H4 (cell line): ENCODE data around the gene OSR1. TPM values are rescaled to one million over a fixed set of nuclear protein-coding genes. Genes with fewer than 3 reads are reported as not detected.
"Not testable (repeated sequence)": the region's sequence is repeated elsewhere in the genome, so short reads cannot be mapped to it uniquely, and the experiment has no call there.

ENCODE experiments used
- DNase-seq: peaks from one replicate; pipeline ENCODE4 v3.0.0-alpha.2; 2015; ENCODE audit warnings: low spot score
- total RNA-seq: library from RNA; depleted of rRNA; stranded (reverse); fragments of >200 nt; shearing (Covaris generic); gene quantifications from 2 replicates; pipeline ENCODE4 v1.2.3, GENCODE V29; 2014; rRNA removed

OSR1 gene
- 1.3 TPM in 2 replicates for total RNA-seq

DNA sequence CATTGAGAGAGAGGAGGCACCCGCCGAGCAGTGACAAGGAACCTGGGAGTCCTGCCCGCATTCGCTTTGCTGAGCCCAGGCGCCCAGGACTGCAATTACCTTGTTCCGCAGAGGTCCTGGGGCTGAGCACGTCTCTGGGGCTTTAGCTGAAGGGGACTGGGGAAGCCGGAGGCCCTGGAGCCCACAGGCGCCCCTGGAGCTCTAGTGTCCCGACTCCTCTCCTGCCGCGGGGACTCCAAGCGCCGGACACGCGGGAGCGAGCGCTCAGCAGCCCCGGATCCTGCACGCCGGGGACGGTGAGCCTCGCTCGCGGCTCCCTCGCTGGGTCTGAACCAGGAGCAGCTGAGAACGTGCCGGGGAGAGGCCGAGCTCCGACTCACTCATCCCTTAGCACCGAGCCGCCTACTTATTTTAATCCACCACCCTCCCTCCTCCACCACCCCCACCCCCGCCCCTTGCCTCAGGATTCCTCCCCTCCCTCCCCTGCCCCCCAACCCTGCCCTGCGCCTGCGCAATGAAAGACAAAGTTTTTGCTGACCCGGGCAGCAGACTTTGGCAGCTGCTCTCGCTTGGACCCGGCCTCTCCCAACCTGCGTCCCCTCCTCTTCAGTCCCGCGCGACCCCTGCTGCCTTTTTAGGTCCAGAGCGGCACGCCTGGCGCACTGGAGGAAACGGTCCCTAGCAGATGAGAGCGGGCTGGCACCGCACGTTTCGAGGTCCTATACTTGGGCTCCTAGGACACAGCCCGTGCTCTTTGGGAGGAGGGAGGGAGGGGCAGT is at the start of gene OSR1:
TSS of gene OSR1 (minus strand) at position 382 of the 779 bp plus-strand sequence. CDS start 4,818 bp downstream, outside the sequence.
- DNase-seq, result no peak

DNA sequence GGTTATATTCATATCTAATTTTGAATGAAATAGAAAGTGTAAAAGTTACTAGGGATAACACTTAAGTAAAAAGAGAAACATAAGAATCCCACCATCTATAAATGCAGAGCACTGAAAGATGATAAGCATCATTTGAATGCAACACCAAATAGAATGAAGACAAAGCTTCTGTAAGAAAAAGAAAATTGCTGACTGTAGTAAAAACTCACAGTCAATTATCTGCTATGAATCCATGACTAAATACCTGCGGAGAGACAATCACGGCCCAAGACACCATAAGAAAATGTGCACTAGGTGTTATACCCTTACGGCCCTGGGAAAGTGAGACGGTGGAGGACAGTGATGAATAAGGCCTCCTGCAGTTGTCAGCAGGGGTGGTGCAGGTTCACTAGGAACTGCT is 45.4 kb upstream of the OSR1 start:
- no peak for DNase-seq

DNA sequence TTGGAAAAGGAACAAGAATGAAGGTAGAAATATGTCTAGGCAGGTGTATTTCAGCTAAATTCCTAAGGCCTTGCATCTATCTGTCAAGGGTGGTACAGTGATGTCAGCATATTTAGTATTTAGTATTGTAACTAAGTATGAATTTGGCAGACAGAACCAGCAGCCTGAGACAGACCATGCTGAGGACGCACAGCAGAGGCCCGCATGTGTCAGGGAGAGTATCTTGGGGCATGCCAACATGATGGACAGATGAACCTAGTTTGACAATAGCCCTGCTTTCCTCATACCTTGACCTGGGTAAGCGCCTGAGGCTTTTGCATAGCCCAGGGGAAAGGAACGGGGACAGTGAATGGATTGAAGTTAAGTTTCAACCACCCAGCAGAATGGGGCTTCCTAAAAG is 33.8 kb upstream of the OSR1 start:
- DNase-seq, result no peak

DNA sequence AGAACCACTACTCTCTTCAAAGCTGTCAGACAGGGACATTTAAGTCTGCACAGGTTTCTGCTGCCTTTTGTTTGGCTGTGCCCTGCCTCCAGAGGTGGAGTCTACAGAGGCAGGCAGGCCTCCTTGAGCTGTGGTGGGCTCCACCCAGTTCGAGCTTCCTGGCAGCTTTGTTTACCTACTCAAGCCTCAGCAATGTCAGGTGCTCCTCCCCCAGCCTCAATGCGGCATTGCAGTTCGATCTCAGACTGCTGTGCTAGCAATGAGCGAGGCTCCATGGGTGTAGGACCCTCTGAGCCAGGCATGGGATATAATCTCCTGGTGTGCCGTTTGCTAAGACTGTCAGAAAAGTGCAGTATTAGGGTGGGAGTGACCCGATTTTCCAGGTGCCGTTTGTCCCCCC is 31.0 kb upstream of the OSR1 start:
- DNase-seq, result not testable (repeated sequence)

DNA sequence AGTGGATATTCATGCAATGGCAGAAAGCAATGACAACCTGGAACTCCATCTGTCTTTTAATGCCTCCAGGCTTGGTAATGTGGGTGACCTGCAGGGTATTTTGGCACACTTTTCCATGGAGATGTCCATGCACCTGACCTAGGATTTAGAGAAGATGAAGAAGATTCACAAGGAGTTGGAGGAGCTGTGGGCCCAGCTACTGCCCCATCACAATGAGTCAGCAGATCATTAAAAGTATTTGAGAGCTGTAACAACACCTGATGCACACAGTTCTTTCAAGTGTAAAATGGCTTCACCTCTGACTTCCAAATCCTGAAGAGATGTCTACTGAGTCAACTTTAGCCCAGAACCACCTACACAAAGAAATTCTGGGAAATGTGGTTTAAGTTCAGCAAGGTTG is 22.1 kb upstream of the OSR1 start:
- no peak for DNase-seq

DNA sequence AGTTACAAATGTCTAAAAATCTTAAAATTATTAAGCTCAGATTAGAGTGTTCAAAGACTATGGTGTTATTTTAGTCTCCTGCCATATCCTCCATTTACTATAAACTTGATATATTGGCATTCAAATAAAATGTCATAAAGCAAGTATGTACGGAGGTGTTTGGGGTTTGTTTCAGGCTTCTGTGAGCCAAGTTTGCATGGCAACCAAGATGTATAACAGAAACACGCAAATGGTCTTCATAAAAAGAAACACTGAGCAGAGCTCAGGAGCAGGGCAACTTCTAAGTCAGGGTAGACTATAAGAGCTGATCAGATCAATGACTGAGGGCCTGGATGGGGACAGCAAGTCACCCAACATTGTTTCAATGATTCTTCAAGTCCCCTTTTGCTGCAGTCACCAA is 20.5 kb upstream of the OSR1 start:
- no peak for DNase-seq

DNA sequence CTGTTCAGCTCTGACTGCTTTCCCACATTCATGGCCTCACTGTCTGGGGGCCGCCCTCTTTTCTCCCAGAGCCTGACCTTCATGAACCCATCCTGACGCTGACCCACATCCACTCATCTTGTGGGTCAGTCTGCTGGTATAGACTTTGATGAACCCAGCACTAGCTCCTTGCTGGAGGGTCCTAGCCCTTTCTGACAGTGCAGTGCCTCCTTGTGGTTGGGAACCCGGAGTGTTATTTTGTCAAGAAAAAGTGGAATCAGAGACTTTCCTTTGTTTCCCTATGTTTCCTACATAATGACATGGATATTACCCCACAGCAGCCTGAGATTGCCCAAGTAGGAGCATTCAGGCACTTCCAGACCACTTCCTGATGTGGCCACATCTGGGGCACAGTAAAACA is 19.3 kb upstream of the OSR1 start:
- DNase-seq, result no peak

DNA sequence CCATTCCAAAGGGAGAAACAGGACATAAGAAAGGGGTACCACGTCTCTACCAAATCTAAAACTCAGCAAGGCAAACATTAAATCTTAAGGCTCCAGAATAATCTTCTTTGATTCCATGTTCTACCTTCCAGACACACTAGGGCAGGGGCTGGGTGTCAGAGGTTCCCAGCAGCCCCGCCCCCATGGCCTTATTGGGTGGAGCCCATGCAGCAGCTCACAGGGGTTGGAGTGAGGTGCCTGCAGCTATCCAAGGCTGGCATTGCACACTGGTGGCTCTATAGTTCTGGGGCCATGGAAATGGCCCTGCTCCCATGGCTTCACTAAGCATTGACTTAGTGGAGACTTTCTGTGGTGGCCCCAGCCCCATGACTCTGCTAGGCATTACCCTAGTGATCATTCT is 14.9 kb upstream of the OSR1 start:
- no peak for DNase-seq

DNA sequence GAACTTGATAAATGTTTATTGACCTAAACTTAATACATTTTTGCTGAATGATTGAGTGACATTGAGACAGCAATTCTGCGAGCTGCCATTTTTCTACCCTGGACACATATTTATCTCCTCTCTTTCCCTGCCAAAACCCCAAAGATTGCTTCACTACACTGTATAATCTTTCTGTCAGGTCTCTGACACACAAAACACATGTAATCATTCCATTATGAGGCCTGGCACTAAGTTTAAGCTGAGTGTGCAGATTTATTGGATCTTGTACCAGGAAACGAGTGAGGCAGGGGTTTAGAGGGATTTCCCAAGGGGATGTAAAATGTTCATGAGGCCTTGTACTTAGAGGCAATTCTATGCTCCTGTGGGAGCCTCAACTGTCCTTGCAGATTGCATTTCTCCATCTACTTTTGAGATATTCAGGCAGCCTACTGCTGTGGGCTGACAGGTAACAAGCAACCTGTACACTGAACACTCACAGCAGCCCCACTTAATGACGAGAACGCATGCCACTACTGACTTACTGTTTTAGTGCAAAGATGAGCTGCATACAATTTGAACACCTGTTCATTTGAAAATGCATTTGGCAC is 13.7 kb upstream of the OSR1 start:
- no peak for DNase-seq

DNA sequence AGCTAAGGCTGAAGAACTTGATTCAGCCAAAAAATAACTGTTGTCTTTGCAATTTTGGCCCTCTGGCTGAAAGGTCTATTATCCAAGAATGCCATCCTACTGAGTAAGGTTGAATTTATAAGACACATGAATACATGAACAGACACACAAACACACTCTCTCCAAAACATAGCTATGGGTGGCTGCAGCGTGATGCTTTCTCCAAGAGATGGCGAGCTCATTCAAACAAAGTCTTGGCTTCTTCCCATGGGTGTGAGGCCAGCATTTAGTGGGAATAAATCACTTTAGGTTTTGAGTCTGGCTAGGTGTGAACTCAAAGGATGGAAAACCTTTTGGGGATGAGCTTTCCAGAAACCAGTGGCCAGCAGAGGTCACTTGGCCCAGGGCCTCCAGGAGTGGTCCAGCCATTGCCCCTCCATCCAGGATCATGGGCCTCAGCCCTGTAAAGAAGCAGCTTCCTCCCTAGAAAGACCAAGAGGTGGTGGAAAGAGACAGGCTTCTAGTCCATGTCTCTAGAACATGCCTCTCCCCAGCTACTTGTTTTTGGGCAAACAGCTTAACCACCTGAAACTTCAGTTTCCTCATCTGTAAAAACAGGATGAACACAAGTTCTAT is 11.0 kb upstream of the OSR1 start:
- DNase-seq, result peak; percentile 24

DNA sequence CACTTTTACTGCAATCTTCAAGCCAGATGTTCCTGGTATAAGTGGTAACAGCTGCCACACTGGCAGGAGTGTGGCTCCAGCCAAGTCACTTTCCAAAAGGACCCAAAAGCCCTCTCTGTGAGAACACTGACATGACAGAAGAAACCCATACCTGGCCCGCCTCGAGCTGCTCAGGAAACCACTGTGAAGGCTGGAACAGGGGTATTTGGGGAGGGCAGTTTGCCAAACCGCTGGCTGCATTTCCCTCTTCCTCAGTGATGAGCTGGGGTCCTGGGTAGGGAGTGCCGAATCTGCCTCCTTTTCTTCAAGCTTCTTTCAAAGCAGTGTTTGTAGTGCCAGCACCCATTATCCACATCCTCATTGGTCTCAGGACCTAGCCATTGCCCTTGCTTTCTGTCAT is 10.3 kb upstream of the OSR1 start:
- DNase-seq, result no peak

DNA sequence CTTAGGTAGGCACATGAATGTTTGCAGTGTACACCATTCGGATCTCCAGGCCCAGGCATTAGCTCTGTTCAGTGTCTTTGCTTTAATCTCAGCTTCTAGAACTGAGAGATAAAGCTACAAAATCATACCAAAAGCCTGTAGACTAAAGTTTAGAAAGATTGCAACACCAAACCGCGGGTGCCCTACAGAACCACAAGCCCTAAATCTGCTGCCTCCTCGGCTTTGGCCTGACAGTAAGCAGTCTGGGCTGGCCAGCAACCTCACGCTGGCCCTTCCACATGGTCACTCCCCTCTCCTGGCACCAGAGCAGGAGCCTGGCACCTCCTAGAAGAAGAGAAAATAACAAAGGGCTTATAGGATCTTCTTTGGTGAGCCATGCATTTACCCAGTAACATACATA is 8.9 kb upstream of the OSR1 start:
- no peak for DNase-seq

DNA sequence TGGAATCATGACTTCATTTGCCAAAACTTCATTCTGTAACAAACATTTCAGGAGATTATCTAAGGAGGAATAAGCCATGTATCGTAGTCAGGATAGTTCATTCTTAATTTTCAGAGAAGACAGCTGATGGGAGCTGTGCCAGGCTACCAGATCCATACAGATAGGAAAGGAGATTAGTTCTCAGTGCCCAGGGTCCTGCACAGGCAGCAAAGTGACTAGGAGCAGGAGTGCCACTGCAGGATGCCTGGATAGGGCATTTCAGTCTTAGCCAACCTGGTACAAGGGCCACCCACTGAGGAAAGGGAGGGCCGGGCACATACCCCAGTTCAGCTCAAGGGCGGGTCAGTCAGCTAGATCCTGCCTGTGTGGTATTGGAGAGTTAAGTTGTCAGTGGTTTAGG is 6.7 kb upstream of the OSR1 start:
- DNase-seq, result no peak

DNA sequence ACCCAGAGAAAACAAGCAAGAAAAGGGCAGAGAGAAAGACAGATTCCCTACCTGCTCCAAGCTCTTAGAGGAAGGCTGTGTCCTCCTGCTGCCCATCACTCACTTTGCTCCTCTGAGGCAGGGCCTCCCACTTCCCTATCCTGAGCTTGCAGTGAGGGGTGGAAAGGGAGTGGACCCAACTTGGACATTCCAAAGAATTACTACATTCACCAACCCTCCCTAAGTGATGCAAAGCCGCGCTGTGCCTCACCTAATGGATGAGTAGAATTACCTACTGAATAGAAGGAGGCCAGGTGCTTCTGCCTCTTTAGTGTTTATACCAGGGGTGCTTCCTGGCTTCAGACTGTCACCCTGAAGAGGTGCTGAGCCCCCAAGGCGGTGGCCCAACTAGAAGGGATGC is 5.6 kb upstream of the OSR1 start:
- no peak for DNase-seq

DNA sequence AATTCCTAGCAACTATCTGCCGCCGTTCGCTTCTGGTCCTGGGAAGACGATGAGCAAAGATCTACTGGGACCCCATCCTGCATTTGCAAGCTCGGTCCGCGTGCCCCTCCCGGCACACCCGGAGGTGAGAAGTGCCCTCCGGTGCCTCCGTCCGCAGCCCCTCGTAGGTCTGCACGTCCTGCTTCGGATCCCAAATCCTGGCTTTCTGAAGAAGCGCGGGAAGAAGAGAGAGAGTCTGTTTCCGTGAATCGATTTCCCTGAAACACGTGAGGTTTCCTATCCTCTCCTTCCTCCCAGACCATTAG is 5.0 kb upstream of the OSR1 start:
- no peak for DNase-seq

DNA sequence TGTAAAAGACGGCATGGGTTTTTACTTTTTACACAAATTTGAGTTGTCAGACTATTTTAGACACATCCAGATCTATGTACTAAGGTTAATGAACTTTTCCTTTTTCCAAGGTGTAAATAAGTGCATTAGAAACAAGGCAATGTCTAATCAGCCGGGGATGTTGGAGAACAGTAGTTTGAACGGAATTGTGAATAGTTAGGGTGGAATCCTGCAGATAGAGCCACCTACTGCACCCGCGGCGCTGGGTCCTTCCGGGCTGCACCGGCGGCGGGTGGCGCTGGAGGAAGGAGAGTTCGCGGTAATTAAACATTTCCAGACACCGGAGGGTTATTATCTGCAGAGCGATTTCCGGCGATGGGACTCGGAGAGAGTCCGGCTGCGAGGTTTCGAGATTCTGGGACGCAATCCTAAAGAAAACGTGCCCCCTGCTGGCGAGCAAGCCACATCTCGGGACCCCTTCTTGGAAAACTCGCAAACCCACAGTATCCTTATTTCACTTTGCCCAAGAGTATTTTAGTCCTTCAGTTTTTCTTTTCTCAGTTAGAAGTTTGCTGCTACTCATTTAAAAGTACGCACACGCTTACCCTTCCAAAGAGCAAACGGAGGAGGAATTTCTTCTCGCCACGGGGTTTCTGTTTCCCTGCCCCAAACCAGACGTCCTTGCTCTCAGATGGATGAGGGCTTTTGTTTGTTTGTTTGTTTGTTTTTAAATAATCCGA is 4.5 kb upstream of the OSR1 start:
- peak; percentile 73 for DNase-seq

DNA sequence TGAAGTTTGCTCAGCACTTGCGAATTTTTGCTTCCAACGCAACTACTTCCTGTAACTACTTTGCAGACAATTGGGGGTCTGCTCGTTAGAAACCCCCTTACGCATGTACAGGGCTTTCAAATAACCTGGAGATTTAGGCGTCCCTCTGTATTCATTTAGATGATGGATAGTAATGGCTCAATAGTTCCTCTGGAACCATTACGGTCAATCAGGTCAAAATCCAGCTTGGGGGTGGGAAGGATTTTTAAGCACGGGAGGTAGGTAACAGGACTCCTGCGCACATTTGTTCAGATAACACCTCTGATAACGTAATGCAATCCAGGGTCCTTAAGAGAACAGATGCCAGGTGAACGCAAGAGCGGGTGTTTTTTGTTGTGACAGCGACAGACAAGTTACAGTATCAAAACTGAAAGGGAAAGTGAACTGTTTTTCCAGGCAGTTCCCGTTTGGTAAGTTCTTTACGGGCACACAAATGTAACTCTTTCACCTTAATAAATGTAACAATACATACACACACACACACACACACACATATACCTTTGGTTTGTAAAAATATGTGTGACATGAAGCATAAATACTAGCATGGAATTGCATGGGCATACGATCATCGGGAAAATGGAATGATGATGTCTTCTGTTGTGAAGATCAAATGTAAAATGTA is 3.8 kb upstream of the OSR1 start:
- peak; percentile 6 for DNase-seq

DNA sequence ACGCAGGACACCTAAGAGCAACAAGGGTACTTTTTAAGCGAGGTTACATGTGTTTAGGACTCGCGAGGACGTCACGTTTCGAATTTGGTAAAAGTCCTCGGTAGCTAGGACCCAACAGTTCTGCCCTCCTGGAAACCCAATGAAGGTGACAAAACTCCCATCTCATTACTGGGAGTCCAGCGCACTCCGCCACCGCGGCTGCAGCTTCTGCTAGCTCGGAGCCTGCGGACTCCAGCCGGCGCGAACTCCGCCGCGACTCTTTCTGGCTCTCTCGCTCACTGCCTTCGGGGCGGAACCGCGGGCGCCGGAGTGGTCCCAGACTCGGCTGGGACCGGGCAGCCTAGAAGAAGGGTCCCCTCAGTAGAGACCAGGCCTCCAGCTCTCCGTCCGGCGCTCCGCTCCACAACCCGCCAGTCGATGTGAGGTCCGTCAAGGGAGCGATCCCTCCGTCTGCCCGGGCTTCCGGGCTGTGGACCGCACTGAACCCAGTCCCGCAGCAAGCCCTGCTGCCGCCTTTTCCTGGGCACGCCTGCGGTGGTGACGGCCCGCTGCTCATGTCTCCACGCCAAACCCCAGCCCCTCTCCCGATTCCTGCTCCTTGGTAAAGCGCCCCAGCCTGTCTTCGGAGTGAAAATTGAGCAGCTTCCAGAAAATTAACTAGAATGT is 3.0 kb upstream of the OSR1 start:
- DNase-seq, result no peak

DNA sequence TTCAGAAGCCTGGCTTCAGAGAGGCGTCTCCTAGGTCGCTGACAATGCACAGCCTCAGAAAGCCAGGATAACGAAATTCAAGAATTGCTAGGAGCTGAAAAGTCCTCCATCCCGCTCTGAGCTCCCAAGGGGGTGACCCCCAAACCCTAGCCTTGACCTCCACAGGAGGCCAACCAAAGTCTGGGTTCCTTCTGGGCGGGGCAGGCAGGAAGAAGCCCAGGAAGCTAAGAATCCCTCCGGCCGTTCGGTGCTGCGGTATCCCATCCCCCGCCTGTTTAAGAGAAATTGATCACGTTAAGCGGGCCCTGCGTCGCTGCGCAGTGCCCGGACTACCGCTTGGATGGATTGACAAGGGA is 2.5 kb upstream of the OSR1 start:
- DNase-seq, result no peak

DNA sequence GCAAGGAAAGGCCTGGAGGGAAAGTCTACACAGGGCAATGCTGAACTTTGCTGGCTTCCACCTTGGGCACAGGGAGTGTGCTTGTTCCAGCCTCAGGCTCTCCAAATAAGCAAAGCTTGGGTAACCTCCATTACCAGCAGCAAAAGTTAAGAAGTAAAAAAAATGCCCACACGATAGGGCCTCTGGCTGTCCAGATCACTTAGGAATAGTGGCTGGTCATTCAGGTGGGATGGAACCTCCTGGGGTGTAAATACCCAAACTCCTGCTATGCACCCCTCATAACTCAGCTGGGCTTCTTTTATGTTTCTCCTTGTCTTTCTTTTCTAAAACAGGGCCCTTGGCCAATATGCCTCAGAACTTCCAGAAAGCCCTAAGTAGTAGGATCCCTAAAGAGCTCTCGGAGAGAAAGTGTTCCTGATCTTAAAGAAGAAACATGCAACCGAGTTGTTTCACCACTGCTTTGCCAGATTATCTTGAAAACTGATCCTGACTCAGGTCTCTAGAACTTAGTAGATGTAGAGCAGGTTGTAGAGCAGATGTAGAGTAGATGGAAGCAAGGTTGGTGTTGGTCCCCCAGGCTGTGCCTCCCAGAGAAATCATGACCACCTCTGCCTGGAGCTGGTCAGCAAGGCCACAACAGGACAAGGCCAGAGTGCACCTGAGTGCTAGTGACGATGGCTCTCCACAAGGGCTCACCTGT is 2.0 kb upstream of the OSR1 start:
- no peak for DNase-seq

DNA sequence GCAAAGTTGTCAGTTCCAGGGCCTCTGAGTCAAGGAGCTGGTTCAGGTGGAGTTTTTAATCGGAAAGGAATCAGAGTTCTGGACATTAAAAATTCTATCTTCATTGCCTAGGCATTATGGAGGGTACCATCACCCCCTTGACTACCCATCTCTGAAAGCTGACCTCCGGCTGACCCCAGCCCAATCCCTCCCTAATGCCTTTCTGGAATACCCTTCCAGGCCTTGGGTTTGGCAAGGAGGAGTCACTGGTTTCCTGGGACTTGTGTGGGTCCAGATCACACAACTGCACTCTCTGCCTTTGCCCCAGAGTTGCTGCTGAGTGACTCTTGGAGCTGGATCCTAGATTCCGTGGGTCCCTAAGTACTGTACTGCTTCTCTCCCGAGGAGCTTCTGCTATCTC is 1.0 kb upstream of the OSR1 start:
- DNase-seq, result no peak
